Stimulated activated CD8-positive, alpha-beta memory T cell treated with anti-CD3 and anti-CD28 coated beads, Interleukin-15, amount 100 ng/mL, for 4 hours (primary cell): Measurements from ENCODE around the gene CBX6.
"Not testable (repeated sequence)": the region's sequence is repeated elsewhere in the genome, so short reads cannot be mapped to it uniquely, and the experiment has no call there.

Source experiments
- DNase-seq, 2 donors: peaks; one replicate each; pipeline ENCODE4 v3.0.0-alpha.2; 2020; ENCODE audit warnings: low read depth in 2 of 2

CBX6 gene

GRCh38 chr22:38861170-38861876 is 10.7 kb downstream of the CBX6 start:
- no peak for DNase-seq

GRCh38 chr22:38860283-38861169 is 11.5 kb downstream of the CBX6 start:
- no peak for DNase-seq

- no peak for DNase-seq
Measured at GRCh38 chr22:38859581-38860282, 12.3 kb downstream of the CBX6 start.

- no peak for DNase-seq
Measured at GRCh38 chr22:38858492-38858891, 13.5 kb downstream of the CBX6 start.

GRCh38 chr22:38854476-38854875 is 17.5 kb downstream of the CBX6 start:
- DNase-seq: not testable (repeated sequence)

GRCh38 chr22:38853883-38854282 is 18.1 kb downstream of the CBX6 start:
- not testable (repeated sequence) for DNase-seq

GRCh38 chr22:38853196-38853651 is 18.8 kb downstream of the CBX6 start:
- no peak for DNase-seq

- DNase-seq: no peak
Measured at GRCh38 chr22:38852522-38852921, 19.5 kb downstream of the CBX6 start.

- DNase-seq: no peak
Measured at GRCh38 chr22:38850941-38851849, 20.8 kb downstream of the CBX6 start.

GRCh38 chr22:38850399-38850798 is 21.6 kb downstream of the CBX6 start:
- no peak for DNase-seq

GRCh38 chr22:38849811-38850210 is 22.2 kb downstream of the CBX6 start:
- no peak for DNase-seq

- no peak for DNase-seq
Measured at GRCh38 chr22:38846412-38846811, 25.6 kb downstream of the CBX6 start.

- no peak for DNase-seq
Measured at GRCh38 chr22:38845004-38845740, 26.8 kb downstream of the CBX6 start.

- DNase-seq: no peak
Measured at GRCh38 chr22:38844315-38845003, 27.6 kb downstream of the CBX6 start.

GRCh38 chr22:38843657-38844314 is 28.2 kb downstream of the CBX6 start, which contains the start of gene NPTXR:
Gene NPTXR (minus strand): TSS chr22:38844028.
- no peak for DNase-seq

- no peak for DNase-seq
Measured at GRCh38 chr22:38843201-38843656, 28.8 kb downstream of the CBX6 start.

- DNase-seq: no peak
Measured at GRCh38 chr22:38842512-38843200, 29.4 kb downstream of the CBX6 start.

GRCh38 chr22:38841635-38842034 is 30.4 kb downstream of the CBX6 start:
- DNase-seq: no peak

- DNase-seq: no peak
Measured at GRCh38 chr22:38841211-38841610, 30.8 kb downstream of the CBX6 start.
